Activated CD4-positive, alpha-beta T cell treated with anti-CD3 and anti-CD28 coated beads for 36 hours (primary cell): ENCODE results near the gene TRIM9. TPM values are rescaled to one million over a fixed set of nuclear protein-coding genes. Genes with fewer than 3 reads are reported as not detected.

ENCODE experiments used
- ATAC-seq: fragments of 200-7000 bp; cut with Tn5 transposase; one replicate; pipeline ENCODE4 v1.10.0; 2021; ENCODE audit warnings: mild to moderate bottlenecking, moderate library complexity
- CTCF ChIA-PET: fragments of 350-600 bp; sonication (Branson Sonifier 250); formaldehyde crosslinking; loops from one replicate; lab custom pipeline; 2021; ENCODE audit warnings: antibody characterized with exemption; lab: Charles Lee
- POLR2A ChIA-PET: fragments of 350-600 bp; sonication (Branson Sonifier 250); formaldehyde crosslinking; loops from one replicate; lab custom pipeline; 2021; ENCODE audit warnings: antibody characterized with exemption, inconsistent platforms; lab: Charles Lee
- DNase-seq: peaks from one replicate; pipeline ENCODE4 v3.0.0-alpha.2; 2020
- H3K27ac Mint-ChIP-seq: one replicate; pipeline ENCODE4 v1.8.0; 2021; ENCODE audit warnings: mixed read lengths
- H3K27me3 Mint-ChIP-seq: one replicate; pipeline ENCODE4 v1.8.0; 2021; ENCODE audit warnings: mixed read lengths
- H3K36me3 Mint-ChIP-seq: one replicate; pipeline ENCODE4 v1.8.0; 2021; ENCODE audit warnings: low read depth, mixed read lengths
- H3K4me1 Mint-ChIP-seq: one replicate; pipeline ENCODE4 v1.8.0; 2021; ENCODE audit warnings: mixed read lengths
- H3K4me3 Mint-ChIP-seq: one replicate; pipeline ENCODE4 v1.8.0; 2021; ENCODE audit warnings: mild to moderate bottlenecking, moderate library complexity, mixed read lengths
- H3K9me3 Mint-ChIP-seq: one replicate; pipeline ENCODE4 v1.8.0; 2021; ENCODE audit warnings: low read depth, mixed read lengths
- intact Hi-C, 2 experiments: fragments of 100-400 bp; cut with DNase I in 1 of 2; cut with micrococcal nuclease in 1 of 2; formaldehyde crosslinking; loops; one replicate each; pipeline versions ENCODE4 v1.14.2 to v1.15.1; 2022 to 2024; cut with DNase I, micrococcal nuclease
- total RNA-seq, 2 experiments: library from RNA; stranded (reverse); gene quantifications; one replicate each; pipeline ENCODE4 v1.2.3, GENCODE V29; 2021

TRIM9 gene
- total RNA-seq, 2 experiments from 2014 or later = 2.4 TPM

DNA sequence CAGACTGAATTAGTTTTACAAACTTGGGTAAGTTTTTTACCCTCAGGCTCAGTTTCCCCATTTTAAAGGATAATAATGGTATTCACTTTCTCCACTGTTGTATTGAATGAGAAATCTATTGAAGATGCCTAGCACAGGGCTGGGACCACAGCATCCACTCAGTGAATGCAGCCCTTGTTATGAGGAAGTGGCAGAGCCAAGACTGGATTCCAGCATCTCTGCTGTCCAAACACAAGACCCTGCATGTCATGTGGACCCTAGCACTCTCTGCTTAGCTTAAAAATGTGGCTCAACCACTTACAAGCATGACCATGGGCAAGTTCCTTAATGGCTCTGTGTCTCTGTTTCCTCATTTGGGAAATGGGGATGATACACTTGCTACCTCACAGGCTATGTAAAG is 24.1 kb upstream of the TRIM9 start:
- ChIA-PET CTCF (interaction anchor here (0.7 to 1.0 kb wide), 3 partner anchors 23 to 210 kb away, joined by 3 read pairs; no protein-coding TSS in a partner anchor), POLR2A (no interaction called here)
- Mint-ChIP-seq H3K36me3 (no peaks in the 10 kb centered on the region), H3K27ac (no peak overlapping the region), H3K4me1 (peaks cover 2% of the 10 kb centered on the region), H3K4me3 (no peak overlapping the region), H3K27me3 (no peaks in the 10 kb centered on the region), H3K9me3 (no peaks in the 10 kb centered on the region)
- DNase-seq (no peak), ATAC-seq (no peak)
- intact Hi-C loops = no loop called here

DNA sequence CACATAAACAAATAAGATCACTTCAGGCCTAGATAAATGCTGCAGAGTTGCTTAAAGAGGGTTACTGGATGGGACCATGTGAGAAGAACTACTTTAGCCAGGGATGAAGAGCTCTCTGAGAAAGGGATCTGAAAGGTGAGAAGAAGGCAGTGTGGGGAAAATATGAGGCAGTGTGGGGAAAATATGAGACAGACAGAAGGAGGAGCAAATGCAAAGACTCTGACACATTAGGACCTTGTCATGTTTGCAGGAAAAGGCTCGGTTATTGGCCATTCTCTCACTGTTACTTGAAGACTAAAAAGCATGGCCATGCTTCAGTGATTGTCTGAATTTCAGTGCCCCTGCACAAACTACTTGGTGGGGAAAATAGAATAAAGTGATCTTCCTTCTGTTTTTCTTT is 22.7 kb upstream of the TRIM9 start:
- CTCF ChIA-PET = no interaction called here
- no peak overlapping the region for H3K4me3 Mint-ChIP-seq
- POLR2A ChIA-PET = no interaction called here
- ATAC-seq (no peak), DNase-seq (peak; percentile 16)
- H3K27ac Mint-ChIP-seq = no peak overlapping the region
- no peaks in the 10 kb centered on the region for H3K9me3 Mint-ChIP-seq
- H3K36me3 Mint-ChIP-seq = no peaks in the 10 kb centered on the region
- no peaks in the 10 kb centered on the region for H3K27me3 Mint-ChIP-seq
- intact Hi-C loops = no loop called here
- H3K4me1 Mint-ChIP-seq = peaks cover 2% of the 10 kb centered on the region

DNA sequence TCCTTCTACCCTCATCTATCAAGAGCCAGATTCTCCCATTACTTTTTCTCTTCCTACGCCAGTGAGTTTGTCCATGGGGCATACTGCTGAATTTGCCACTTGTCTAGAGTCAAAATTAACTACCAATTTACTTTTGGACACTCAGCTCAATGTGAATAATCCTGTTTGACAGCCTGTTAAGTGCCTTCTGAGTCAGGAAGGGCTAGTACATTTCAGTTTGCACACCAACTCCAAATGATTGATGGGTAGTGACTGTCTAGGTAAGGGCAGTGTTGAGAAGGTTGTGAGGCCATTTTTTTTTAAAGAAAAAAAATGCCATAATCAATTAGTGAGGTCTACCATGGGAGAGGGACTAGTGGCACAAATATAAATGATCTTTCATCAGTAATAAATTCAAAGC is 21.8 kb upstream of the TRIM9 start:
- DNase-seq = no peak
- peaks cover 2% of the 10 kb centered on the region for H3K4me1 Mint-ChIP-seq
- no peak overlapping the region for H3K4me3 Mint-ChIP-seq
- no peak overlapping the region for H3K27ac Mint-ChIP-seq
- POLR2A ChIA-PET = no interaction called here
- H3K9me3 Mint-ChIP-seq = no peaks in the 10 kb centered on the region
- no peaks in the 10 kb centered on the region for H3K36me3 Mint-ChIP-seq
- intact Hi-C loops = no loop called here
- ATAC-seq = no peak
- H3K27me3 Mint-ChIP-seq = no peaks in the 10 kb centered on the region
- CTCF ChIA-PET = no interaction called here

DNA sequence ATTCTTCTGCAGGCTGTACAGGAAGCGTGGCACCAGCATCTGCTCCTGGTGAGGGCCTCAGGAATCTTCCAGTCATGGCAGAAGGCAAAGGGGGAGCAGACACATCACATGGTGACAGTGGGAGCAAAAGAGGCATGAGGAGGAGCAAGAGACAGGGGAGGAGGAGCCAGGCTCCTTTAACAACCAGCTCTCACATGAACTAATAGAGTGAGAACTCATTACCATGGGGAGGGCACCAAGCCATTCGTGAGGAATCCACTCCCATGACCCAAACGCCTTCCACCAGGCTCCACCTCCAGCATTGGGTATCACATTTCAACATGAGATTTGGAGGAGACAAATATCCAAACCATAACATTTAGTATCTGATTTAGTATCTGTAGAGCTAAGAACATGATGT is 14.7 kb upstream of the TRIM9 start:
- H3K27ac Mint-ChIP-seq = no peak overlapping the region
- H3K4me1 Mint-ChIP-seq = no peaks in the 10 kb centered on the region
- no peak for DNase-seq
- no peaks in the 10 kb centered on the region for H3K36me3 Mint-ChIP-seq
- H3K4me3 Mint-ChIP-seq = no peak overlapping the region
- intact Hi-C loops = no loop called here
- POLR2A ChIA-PET = no interaction called here
- H3K9me3 Mint-ChIP-seq = no peaks in the 10 kb centered on the region
- ATAC-seq = no peak
- CTCF ChIA-PET = no interaction called here
- peaks cover 10% of the 10 kb centered on the region for H3K27me3 Mint-ChIP-seq

DNA sequence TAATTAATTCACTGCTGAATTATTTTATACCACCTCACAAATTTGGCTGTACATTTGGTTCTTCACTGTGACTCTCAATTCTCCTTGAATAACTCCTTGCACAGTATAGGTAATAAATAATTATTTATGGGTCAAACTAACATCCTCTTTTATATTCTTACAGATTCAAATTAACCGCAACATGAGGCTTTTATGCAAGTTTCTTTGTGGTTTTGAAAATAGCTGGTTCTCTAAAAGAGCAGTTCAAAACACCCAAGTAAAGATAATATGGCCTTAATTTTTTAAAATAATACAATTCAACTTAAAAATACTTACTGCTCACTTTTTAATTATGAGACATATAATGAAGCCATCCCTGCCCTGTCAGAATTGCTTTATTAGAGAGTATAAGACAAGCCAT is 12.9 kb upstream of the TRIM9 start:
- Mint-ChIP-seq H3K4me1 (no peaks in the 10 kb centered on the region), H3K36me3 (no peaks in the 10 kb centered on the region), H3K27me3 (peaks cover 11% of the 10 kb centered on the region), H3K4me3 (no peak overlapping the region), H3K27ac (no peak overlapping the region), H3K9me3 (no peaks in the 10 kb centered on the region)
- POLR2A ChIA-PET = no interaction called here
- CTCF ChIA-PET = interaction anchor here (0.7 to 1.3 kb wide), 2 partner anchors 15 to 31 kb away, joined by 3 read pairs; no protein-coding TSS in a partner anchor
- intact Hi-C loops = no loop called here
- DNase-seq (no peak), ATAC-seq (no peak)

DNA sequence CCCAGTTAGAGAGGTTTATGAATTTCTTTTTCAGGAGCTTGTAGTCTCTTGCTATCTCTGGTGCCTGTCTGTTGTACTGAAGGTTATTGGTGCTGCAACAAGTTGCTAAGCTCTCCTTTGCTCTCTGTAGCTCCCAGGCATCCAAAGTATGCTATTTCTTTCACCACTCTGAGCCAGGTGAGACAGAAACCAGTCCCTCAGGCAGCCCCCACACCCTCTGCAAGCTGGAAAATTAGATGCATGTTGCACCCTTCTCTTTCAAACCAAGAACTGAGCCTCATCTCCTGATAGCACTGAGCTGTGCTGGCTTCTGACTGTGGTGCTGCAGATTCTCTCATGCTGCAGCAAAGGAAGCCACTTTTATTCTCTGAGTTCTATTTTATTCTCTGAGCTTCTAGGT is 9.6 kb upstream of the TRIM9 start:
- H3K9me3 Mint-ChIP-seq = no peaks in the 10 kb centered on the region
- peaks cover 14% of the 10 kb centered on the region for H3K27me3 Mint-ChIP-seq
- H3K4me3 Mint-ChIP-seq = no peak overlapping the region
- H3K27ac Mint-ChIP-seq = no peak overlapping the region
- ATAC-seq = no peak
- intact Hi-C loops = no loop called here
- no peaks in the 10 kb centered on the region for H3K36me3 Mint-ChIP-seq
- no peak for DNase-seq
- H3K4me1 Mint-ChIP-seq = no peaks in the 10 kb centered on the region
- ChIA-PET POLR2A (interaction anchor here (0.6 kb wide), 1 partner anchor 9 kb away, joined by 3 read pairs; no protein-coding TSS in a partner anchor), CTCF (interaction anchor here (1.4 kb wide), 1 partner anchor 10 kb away, joined by 4 read pairs; the partner anchor contains the start of gene TRIM9)

DNA sequence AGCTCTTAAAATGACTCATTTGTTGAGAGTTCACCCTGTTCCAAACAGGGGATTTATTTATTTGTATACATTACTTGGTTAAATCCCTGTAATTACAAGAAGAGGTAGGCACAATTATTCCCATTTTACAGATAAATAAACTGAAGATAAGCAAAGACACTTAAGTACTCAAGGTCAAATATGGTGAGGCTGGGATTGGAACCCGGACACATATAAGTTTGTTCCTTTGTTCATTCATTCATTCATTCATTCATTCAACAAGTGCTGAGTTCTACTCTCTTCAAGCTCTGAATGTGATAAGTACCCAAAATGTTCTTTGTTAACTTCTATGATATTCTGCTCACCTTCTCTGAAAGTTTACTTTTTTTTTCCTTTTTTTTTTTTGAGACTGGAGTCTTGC is 2.4 kb upstream of the TRIM9 start:
- intact Hi-C loops = loop anchor here (10.0 kb wide), 3 partner anchors 152 to 1458 kb away; partner anchors contain the start of genes GPR137C (in 1 of the 2), PYGL (in 1 of the 2), RTRAF (in 1 of the 2) and TXNDC16 (in 1 of the 2)
- no peak for DNase-seq
- Mint-ChIP-seq H3K27me3 (peaks cover 10% of the 10 kb centered on the region), H3K27ac (no peak overlapping the region), H3K36me3 (no peaks in the 10 kb centered on the region), H3K4me3 (no peak overlapping the region), H3K9me3 (no peaks in the 10 kb centered on the region), H3K4me1 (peaks cover 15% of the 10 kb centered on the region)
- ChIA-PET POLR2A (no interaction called here), CTCF (interaction anchor here (0.6 kb wide), 1 partner anchor 282 kb away, joined by 3 read pairs; no protein-coding TSS in a partner anchor)
- ATAC-seq = no peak

DNA sequence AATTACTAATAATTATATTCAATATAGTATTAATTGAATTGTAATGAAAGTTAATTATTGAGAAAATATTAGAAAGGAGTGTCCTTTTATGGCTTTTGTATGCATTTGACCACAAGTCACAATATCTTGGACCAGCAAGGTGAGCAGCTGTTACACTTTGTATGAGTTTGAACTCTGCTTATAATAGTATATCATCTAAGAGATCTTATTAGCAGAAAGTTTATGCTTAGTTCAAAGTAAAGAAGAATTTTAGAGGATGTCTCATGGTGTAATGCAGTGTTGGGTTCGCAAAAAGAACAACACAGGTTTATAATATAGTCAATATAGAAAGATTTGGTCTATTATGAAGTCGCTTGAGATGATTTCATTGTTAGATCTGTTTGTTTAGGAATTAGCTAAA is 2.0 kb upstream of the TRIM9 start:
- no peaks in the 10 kb centered on the region for H3K9me3 Mint-ChIP-seq
- ChIA-PET POLR2A (no interaction called here), CTCF (interaction anchor here (0.6 to 0.9 kb wide), 3 partner anchors 10 to 282 kb away, joined by 3 read pairs; no protein-coding TSS in a partner anchor)
- peaks cover 10% of the 10 kb centered on the region for H3K27me3 Mint-ChIP-seq
- ATAC-seq (no peak), DNase-seq (no peak)
- no peaks in the 10 kb centered on the region for H3K36me3 Mint-ChIP-seq
- intact Hi-C loops = loop anchor here (10.0 kb wide), 3 partner anchors 152 to 1458 kb away; partner anchors contain the start of genes GPR137C (in 1 of the 2), PYGL (in 1 of the 2), RTRAF (in 1 of the 2) and TXNDC16 (in 1 of the 2)
- H3K27ac Mint-ChIP-seq = no peak overlapping the region
- H3K4me1 Mint-ChIP-seq = peaks cover 15% of the 10 kb centered on the region
- H3K4me3 Mint-ChIP-seq = no peak overlapping the region

DNA sequence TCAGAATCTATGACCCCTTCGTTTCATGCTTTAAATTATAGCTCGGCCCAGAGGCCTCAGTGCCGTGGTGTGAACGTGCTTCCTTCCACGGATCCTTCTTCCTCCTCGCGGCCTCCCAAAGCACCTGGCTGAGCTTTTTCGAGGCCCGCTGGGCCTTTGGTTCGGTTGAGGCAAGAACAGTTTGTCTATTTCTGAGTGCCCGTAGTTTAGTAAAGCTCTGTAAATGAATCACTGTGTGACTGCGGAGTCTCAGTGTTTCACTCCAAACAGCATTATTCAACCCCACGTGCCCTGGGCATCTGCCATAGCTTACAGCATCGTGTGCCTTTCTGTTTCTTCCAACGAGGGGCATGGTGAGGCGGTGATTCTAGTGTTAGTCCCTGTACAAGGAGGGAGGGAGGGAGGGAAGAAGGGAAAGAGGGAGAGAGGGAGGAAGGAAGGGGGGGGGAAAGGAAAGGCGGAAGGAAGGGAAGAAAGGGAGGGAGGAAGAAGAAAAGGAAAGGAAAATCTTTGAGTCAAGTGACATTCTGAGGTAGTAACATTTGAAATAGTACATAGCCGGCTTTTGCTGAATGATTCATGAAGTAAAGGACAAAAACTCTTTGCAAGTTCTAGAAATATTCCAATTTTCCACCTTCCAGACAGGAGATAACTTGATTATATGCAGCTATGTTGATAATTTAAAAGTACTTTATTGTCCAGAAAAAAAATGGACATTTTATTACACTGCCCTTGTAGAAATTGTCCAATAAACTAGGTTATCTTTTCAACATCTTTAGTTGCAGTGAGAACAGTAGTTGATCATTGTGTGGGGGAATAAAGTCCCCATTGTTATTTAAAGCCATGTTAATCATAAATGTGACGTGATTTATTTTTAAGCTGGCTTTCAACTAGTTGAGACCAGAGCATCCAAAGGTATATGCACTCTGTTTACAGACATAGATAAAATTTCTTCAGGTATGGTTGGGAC is 1.2 kb upstream of the TRIM9 start:
- POLR2A ChIA-PET = interaction anchor here (0.5 to 1.4 kb wide), 3 partner anchors 8 to 144 kb away, joined by 3 to 4 read pairs (median 3); partner anchors contain the start of gene TMX1
- Mint-ChIP-seq H3K27ac (peak overlapping the region; percentile 79), H3K9me3 (no peaks in the 10 kb centered on the region), H3K27me3 (peaks cover 10% of the 10 kb centered on the region), H3K36me3 (no peaks in the 10 kb centered on the region), H3K4me3 (peak overlapping the region; percentile 79), H3K4me1 (peaks cover 15% of the 10 kb centered on the region)
- CTCF ChIA-PET = interaction anchor here (0.6 to 1.6 kb wide), 7 partner anchors 11 to 236 kb away, joined by 3 to 5 read pairs (median 3); no protein-coding TSS in a partner anchor
- intact Hi-C loops = loop anchor here (1.0 to 10.0 kb wide), 7 partner anchors 144 to 1459 kb away; partner anchors contain the start of genes PYGL (in 2 of the 2), TMX1 (in 2 of the 2), GPR137C (in 1 of the 2) and RTRAF (in 1 of the 2)
- no peak for ATAC-seq
- DNase-seq = peak; percentile 58

DNA sequence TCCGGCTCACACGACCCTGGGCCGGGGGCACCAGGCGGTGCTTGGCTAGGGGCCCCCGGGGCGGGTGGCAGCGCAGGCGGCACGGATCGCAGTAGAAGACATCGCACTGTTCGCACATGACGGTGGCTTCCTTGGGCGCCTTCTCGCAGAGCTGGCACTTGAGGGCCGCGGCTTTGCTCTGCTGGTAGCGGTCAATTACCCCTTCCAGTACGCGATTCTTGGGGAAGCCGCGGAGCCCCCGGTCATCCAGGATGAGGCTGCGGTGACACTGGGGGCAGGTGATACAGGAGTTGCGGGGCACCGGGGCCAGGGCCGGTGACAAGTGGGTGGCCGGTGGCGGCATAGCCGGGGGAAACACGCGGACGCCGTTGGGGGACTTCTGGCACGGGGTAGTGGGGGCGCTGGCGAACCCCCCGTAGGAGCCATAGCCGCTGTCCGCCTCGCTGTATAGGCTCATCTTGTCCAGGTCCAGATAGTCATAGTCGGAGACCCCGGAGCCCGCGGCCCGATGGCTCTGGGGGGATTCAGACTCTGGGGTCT is 553 bp downstream of the TRIM9 start:
- peak; percentile 50 for DNase-seq
- no peak for ATAC-seq
- Mint-ChIP-seq H3K36me3 (no peaks in the 10 kb centered on the region), H3K4me1 (peaks cover 15% of the 10 kb centered on the region), H3K27ac (no peak overlapping the region), H3K27me3 (peaks cover 8% of the 10 kb centered on the region), H3K9me3 (no peaks in the 10 kb centered on the region), H3K4me3 (peak overlapping the region; percentile 79)
- CTCF ChIA-PET = interaction anchor here (0.8 to 1.6 kb wide), 5 partner anchors 10 to 219 kb away, joined by 3 to 5 read pairs (median 4); no protein-coding TSS in a partner anchor
- intact Hi-C loops = loop anchor here (2.0 to 10.0 kb wide), 6 partner anchors 123 to 1460 kb away; partner anchors contain the start of genes PYGL (in 2 of the 2), GPR137C (in 1 of the 2), RTRAF (in 1 of the 2) and TXNDC16 (in 1 of the 2)
- POLR2A ChIA-PET = no interaction called here
